ENCODE results near the gene ICA1.
A peak's percentile ranks its signal among the peaks of the same experiment; 100 is the strongest.

Gene ICA1

DNA sequence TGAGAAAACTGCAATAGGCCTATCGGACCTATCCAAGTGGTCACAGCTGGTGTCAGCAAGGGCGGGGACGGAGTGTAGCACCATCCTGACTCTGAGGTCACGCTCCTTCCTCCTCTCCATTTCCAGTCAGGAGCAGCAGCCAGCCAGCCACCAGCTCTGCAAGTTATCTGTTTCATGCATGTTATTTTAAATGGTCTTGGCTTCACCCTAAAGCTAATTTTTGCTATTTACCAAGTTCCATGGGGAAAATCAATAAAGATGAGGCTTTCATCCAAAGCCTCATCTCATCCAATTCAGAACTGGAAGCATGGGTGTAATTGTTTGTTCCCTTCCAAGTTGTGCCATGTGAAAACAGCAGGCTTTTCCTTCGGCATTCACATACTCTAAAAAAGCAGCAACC is 49.3 kb downstream of the ICA1 start:
- Histone ChIP-seq H3F3A (ENCODE audit: low read depth) (no peaks in the 10 kb centered on the region), H3K9me2 (replicated peaks; ENCODE audit: low read depth, low read length) (no peaks in the 10 kb centered on the region), H4K20me1 (ENCODE audit: insufficient read depth, low read length, poor library complexity, severe bottlenecking) (no peaks in the 10 kb centered on the region), H3K79me2 (ENCODE audit: insufficient read depth, low read length) (no peaks in the 10 kb centered on the region), H3K9me3 (ENCODE audit: insufficient read depth, low read depth, low read length) (no peaks in the 10 kb centered on the region), H3K27me3 (ENCODE audit: insufficient read depth, low read length, poor library complexity, severe bottlenecking) (no peaks in the 10 kb centered on the region), H3K4me1 (ENCODE audit: insufficient read depth, low read length, poor library complexity, severe bottlenecking) (peaks cover 23% of the 10 kb centered on the region), H3K4me2 (ENCODE audit: low read depth, low read length, poor library complexity, severe bottlenecking) (no peak overlapping the region), H3K36me3 (ENCODE audit: insufficient read depth, low read length) (no peaks in the 10 kb centered on the region), H3K9ac (ENCODE audit: low read depth, low read length, poor library complexity, severe bottlenecking) (no peak overlapping the region), H3K4me3 (ENCODE audit: low read length, poor library complexity, severe bottlenecking) (no peak overlapping the region), H2AFZ (ENCODE audit: low read length) (no peak overlapping the region)
- TF ChIP-seq EZH2phosphoT487 (IDR thresholded peaks at IDR 0.05; ENCODE audit: borderline replicate concordance) = no peak
- TF ChIP-seq, protein P1, sequence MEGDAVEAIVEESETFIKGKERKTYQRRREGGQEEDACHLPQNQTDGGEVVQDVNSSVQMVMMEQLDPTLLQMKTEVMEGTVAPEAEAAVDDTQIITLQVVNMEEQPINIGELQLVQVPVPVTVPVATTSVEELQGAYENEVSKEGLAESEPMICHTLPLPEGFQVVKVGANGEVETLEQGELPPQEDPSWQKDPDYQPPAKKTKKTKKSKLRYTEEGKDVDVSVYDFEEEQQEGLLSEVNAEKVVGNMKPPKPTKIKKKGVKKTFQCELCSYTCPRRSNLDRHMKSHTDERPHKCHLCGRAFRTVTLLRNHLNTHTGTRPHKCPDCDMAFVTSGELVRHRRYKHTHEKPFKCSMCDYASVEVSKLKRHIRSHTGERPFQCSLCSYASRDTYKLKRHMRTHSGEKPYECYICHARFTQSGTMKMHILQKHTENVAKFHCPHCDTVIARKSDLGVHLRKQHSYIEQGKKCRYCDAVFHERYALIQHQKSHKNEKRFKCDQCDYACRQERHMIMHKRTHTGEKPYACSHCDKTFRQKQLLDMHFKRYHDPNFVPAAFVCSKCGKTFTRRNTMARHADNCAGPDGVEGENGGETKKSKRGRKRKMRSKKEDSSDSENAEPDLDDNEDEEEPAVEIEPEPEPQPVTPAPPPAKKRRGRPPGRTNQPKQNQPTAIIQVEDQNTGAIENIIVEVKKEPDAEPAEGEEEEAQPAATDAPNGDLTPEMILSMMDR (conservative IDR thresholded peaks at IDR 0.05; ENCODE audit: low read length) = no peak

- no peak overlapping the region for H3K4me2 ChIP-seq (ENCODE audit: low read depth, low read length, poor library complexity, severe bottlenecking)
- no peaks in the 10 kb centered on the region for H3K27me3 ChIP-seq (ENCODE audit: insufficient read depth, low read length, poor library complexity, severe bottlenecking)
- no peaks in the 10 kb centered on the region for H3K9me2 ChIP-seq (replicated peaks; ENCODE audit: low read depth, low read length)
- no peak for TF ChIP-seq EZH2phosphoT487 (IDR thresholded peaks at IDR 0.05; ENCODE audit: borderline replicate concordance)
- TF ChIP-seq, protein P1 (conservative IDR thresholded peaks at IDR 0.05; ENCODE audit: low read length) = no peak
- no peaks in the 10 kb centered on the region for H3K79me2 ChIP-seq (ENCODE audit: insufficient read depth, low read length)
- peaks cover 23% of the 10 kb centered on the region for H3K4me1 ChIP-seq (ENCODE audit: insufficient read depth, low read length, poor library complexity, severe bottlenecking)
- H3K9ac ChIP-seq (ENCODE audit: low read depth, low read length, poor library complexity, severe bottlenecking) = no peak overlapping the region
- H3K9me3 ChIP-seq (ENCODE audit: insufficient read depth, low read depth, low read length) = no peaks in the 10 kb centered on the region
- no peak overlapping the region for H3K4me3 ChIP-seq (ENCODE audit: low read length, poor library complexity, severe bottlenecking)
- H3F3A ChIP-seq (ENCODE audit: low read depth) = no peaks in the 10 kb centered on the region
- H4K20me1 ChIP-seq (ENCODE audit: insufficient read depth, low read length, poor library complexity, severe bottlenecking) = no peaks in the 10 kb centered on the region
- H2AFZ ChIP-seq (ENCODE audit: low read length) = no peak overlapping the region
- no peaks in the 10 kb centered on the region for H3K36me3 ChIP-seq (ENCODE audit: insufficient read depth, low read length)
These were observed 50.3 kb downstream of the ICA1 start for GRCh38 chr7:8211725-8212096.

- H3K36me3 ChIP-seq (ENCODE audit: insufficient read depth, low read length) = no peaks in the 10 kb centered on the region
These were observed 50.9 kb downstream of the ICA1 start for GRCh38 chr7:8210845-8211724.

More at GRCh38 chr7:8210845-8211724, 50.9 kb downstream of the ICA1 start:
- H3F3A ChIP-seq (ENCODE audit: low read depth) = no peaks in the 10 kb centered on the region
- H2AFZ ChIP-seq (ENCODE audit: low read length) = no peak overlapping the region
- no peak overlapping the region for H3K4me3 ChIP-seq (ENCODE audit: low read length, poor library complexity, severe bottlenecking)
- H3K9ac ChIP-seq (ENCODE audit: low read depth, low read length, poor library complexity, severe bottlenecking) = no peak overlapping the region
- no peaks in the 10 kb centered on the region for H4K20me1 ChIP-seq (ENCODE audit: insufficient read depth, low read length, poor library complexity, severe bottlenecking)
- H3K79me2 ChIP-seq (ENCODE audit: insufficient read depth, low read length) = no peaks in the 10 kb centered on the region
- TF ChIP-seq, protein P1 (conservative IDR thresholded peaks at IDR 0.05; ENCODE audit: low read length) = peak; percentile 19; the same call in 1 of the 2 replicates
- no peak for TF ChIP-seq EZH2phosphoT487 (IDR thresholded peaks at IDR 0.05; ENCODE audit: borderline replicate concordance)
- no peak overlapping the region for H3K4me2 ChIP-seq (ENCODE audit: low read depth, low read length, poor library complexity, severe bottlenecking)
- no peaks in the 10 kb centered on the region for H3K9me3 ChIP-seq (ENCODE audit: insufficient read depth, low read depth, low read length)
- no peaks in the 10 kb centered on the region for H3K9me2 ChIP-seq (replicated peaks; ENCODE audit: low read depth, low read length)
- peaks cover 23% of the 10 kb centered on the region for H3K4me1 ChIP-seq (ENCODE audit: insufficient read depth, low read length, poor library complexity, severe bottlenecking)
- no peaks in the 10 kb centered on the region for H3K27me3 ChIP-seq (ENCODE audit: insufficient read depth, low read length, poor library complexity, severe bottlenecking)
